Mesenchymal stem cell (in vitro differentiated cells and primary cell): ENCODE results near the gene MBP.

Experiments used
- DNase-seq: peaks from one replicate; pipeline ENCODE4 v3.0.0-alpha.2; 2013
- H2AFZ ChIP-seq: one replicate; pipeline ENCODE4 v1.6.1; 2013; ENCODE audit warnings: low read depth, mild to moderate bottlenecking, control low read depth, inconsistent platforms, low read length, moderate library complexity
- H2AK5ac ChIP-seq: 2 replicates; pipeline ENCODE4 v1.6.1; 2013; ENCODE audit warnings: low read length, moderate library complexity, mild to moderate bottlenecking, inconsistent platforms; ENCODE audit not compliant: severe bottlenecking
- H2BK120ac ChIP-seq: one replicate; pipeline ENCODE4 v1.6.1; 2013; ENCODE audit warnings: low read depth, mild to moderate bottlenecking, inconsistent platforms, low read length, moderate library complexity
- H2BK12ac ChIP-seq, 2 experiments: one replicate each; pipeline ENCODE4 v1.6.1; 2013; ENCODE audit warnings: inconsistent platforms in 2 of 2, low read length in 2 of 2, mild to moderate bottlenecking in 2 of 2, moderate library complexity in 2 of 2, control low read depth in 1 of 2
- H2BK15ac ChIP-seq: one replicate; pipeline ENCODE4 v1.6.1; 2013; ENCODE audit warnings: mild to moderate bottlenecking, low read depth, inconsistent platforms; ENCODE audit not compliant: poor library complexity, severe bottlenecking
- H2BK5ac ChIP-seq: 2 replicates; pipeline ENCODE4 v1.6.1; 2013; ENCODE audit warnings: low read depth, mild to moderate bottlenecking, low read length, control low read depth, inconsistent platforms; ENCODE audit not compliant: poor library complexity, severe bottlenecking
- H3K14ac ChIP-seq, 2 experiments: one replicate each; pipeline ENCODE4 v1.6.1; 2013; ENCODE audit warnings: inconsistent platforms in 2 of 2, low read length in 2 of 2, control low read depth in 1 of 2, mild to moderate bottlenecking in 1 of 2, moderate library complexity in 1 of 2
- H3K18ac ChIP-seq, 2 experiments: one replicate each; pipeline ENCODE4 v1.6.1; 2013; ENCODE audit warnings: inconsistent platforms in 2 of 2, low read length in 2 of 2, control low read depth in 1 of 2, low read depth in 1 of 2, mild to moderate bottlenecking in 1 of 2
- H3K23ac ChIP-seq, 2 experiments: one replicate each; pipeline ENCODE4 v1.6.1; 2013; ENCODE audit warnings: inconsistent platforms in 2 of 2, low read length in 2 of 2, mild to moderate bottlenecking in 2 of 2, moderate library complexity in 2 of 2, control low read depth in 1 of 2
- H3K27ac ChIP-seq: 2 replicates; pipeline ENCODE4 v1.5.1; 2013; ENCODE audit warnings: mild to moderate bottlenecking, moderate library complexity, low read length, control low read depth, inconsistent platforms; ENCODE audit not compliant: poor library complexity, severe bottlenecking
- H3K27me3 ChIP-seq, 2 experiments: 2 replicates each; pipeline versions ENCODE4 v1.6.1 to v1.7.0; 2013; ENCODE audit warnings: low read length in 2 of 2, mild to moderate bottlenecking in 2 of 2, moderate library complexity in 2 of 2, control low read depth in 1 of 2, inconsistent platforms in 1 of 2; ENCODE audit not compliant: control insufficient read depth in 1 of 2, insufficient read depth in 1 of 2
- H3K36me3 ChIP-seq, 2 experiments: 2 replicates each; pipeline versions ENCODE4 v1.6.1 to v1.7.0; 2013; ENCODE audit warnings: low read length in 2 of 2, control low read depth in 1 of 2, inconsistent platforms in 1 of 2, low read depth in 1 of 2, mild to moderate bottlenecking in 1 of 2; ENCODE audit not compliant: insufficient read depth in 2 of 2, control insufficient read depth in 1 of 2
- H3K4ac ChIP-seq, 2 experiments: one replicate each; pipeline ENCODE4 v1.6.1; 2013; ENCODE audit warnings: inconsistent platforms in 2 of 2, low read length in 2 of 2, mild to moderate bottlenecking in 2 of 2, moderate library complexity in 2 of 2, control low read depth in 1 of 2, low read depth in 1 of 2
- H3K4me1 ChIP-seq: 2 replicates; pipeline ENCODE4 v1.6.1; 2013; ENCODE audit warnings: low read depth, low read length, control low read depth; ENCODE audit not compliant: control insufficient read depth, insufficient read depth
- H3K4me2 ChIP-seq: 2 replicates; pipeline ENCODE4 v1.6.1; 2013; ENCODE audit warnings: low read length, mild to moderate bottlenecking, inconsistent platforms; ENCODE audit not compliant: poor library complexity, severe bottlenecking
- H3K4me3 ChIP-seq, 2 experiments: 2 replicates each; pipeline versions ENCODE4 v1.5.1 to v1.7.0; 2013; ENCODE audit warnings: low read length in 2 of 2, mild to moderate bottlenecking in 2 of 2, control low read depth in 1 of 2, low read depth in 1 of 2; ENCODE audit not compliant: insufficient read depth in 1 of 2
- H3K79me1 ChIP-seq: replicated peaks from 2 replicates; pipeline ENCODE4 v1.6.1; 2013; ENCODE audit warnings: mild to moderate bottlenecking, control low read depth, low read length, inconsistent platforms; ENCODE audit not compliant: poor library complexity, severe bottlenecking
- H3K9ac ChIP-seq: 2 replicates; pipeline ENCODE4 v1.7.0; 2013; ENCODE audit warnings: mild to moderate bottlenecking, low read length, moderate library complexity
- H3K9me3 ChIP-seq: 2 replicates; pipeline ENCODE4 v1.7.0; 2013; ENCODE audit warnings: mild to moderate bottlenecking, low read length; ENCODE audit not compliant: control insufficient read depth
- H4K8ac ChIP-seq: one replicate; pipeline ENCODE4 v1.6.1; 2013; ENCODE audit warnings: inconsistent platforms, mild to moderate bottlenecking, low read length, moderate library complexity
- H4K91ac ChIP-seq: one replicate; pipeline ENCODE4 v1.6.1; 2013; ENCODE audit warnings: mild to moderate bottlenecking, low read length, inconsistent platforms
- WGBS: methylation state at CpG from one replicate; pipeline ENCODE4 v1.1.7; 2013; ENCODE audit warnings: mixed read lengths; 5-methylcytosine and 5-hydroxymethylcytosine counted together

MBP gene

DNA sequence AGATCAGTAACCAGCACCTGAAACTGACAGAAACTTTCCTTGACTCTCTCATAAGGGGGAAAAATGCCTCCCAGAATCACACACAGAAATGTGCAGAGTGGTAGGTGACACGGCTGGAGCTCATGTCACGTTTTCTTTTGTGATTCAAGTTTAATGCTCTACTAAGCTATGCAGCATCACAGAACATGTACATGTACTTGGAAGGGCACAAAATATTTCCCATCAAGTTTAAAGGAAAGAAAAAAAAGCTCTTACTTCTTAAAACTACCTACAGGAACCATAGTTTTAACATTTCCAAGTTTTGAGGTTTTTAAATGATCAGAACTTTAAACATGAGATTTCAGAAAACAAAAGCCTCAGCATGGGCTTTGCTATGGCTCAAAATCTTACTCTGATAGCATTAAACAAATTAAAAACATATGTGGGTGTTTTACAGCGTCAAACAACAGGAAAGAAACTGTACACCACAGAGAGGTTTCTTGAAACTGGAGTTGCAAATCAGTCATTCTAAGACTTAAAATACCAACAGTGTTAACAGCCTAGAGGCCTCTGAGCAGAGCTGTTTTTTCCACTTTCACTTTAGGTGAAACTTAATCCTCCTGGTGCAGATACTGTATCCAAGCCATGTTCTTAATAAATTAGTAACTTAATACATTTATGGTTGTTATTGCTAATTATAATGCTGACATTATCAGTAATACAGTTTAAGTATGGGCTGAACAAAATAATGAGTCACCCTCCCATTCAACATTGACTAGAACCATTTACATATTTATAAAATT is 30.1 kb downstream of the MBP start:
- Histone ChIP-seq H3K9me3 (no peaks in the 10 kb centered on the region), H3K14ac (peak overlapping the region in 1 of 2 experiments; percentile 69), H3K27me3 (no peaks in the 10 kb centered on the region), H2BK120ac (no peak overlapping the region), H4K91ac (peak overlapping the region; percentile 99), H3K36me3 (peaks cover 4 to 8% of the 10 kb centered on the region in 2 experiments), H3K4ac (peak overlapping the region; percentile 73 to 98), H2BK15ac (peak overlapping the region; percentile 85), H3K27ac (peak overlapping the region; percentile 94), H2BK5ac (peak overlapping the region; percentile 76), H3K4me1 (peaks cover 40% of the 10 kb centered on the region), H3K79me1 (peaks cover 20% of the 10 kb centered on the region), H3K4me3 (peak overlapping the region in 1 of 2 experiments; percentile 61), H2BK12ac (peak overlapping the region in 1 of 2 experiments; percentile 97), H3K18ac (peak overlapping the region; percentile 37 to 98), H2AFZ (no peak overlapping the region), H3K4me2 (peak overlapping the region; percentile 9), H3K9ac (peak overlapping the region; percentile 91), H4K8ac (peak overlapping the region; percentile 85), H3K23ac (peak overlapping the region in 1 of 2 experiments; percentile 79), H2AK5ac (peak overlapping the region; percentile 49)
- peak; percentile 79 for DNase-seq
- WGBS = 0% methylated on average over 1 of the region's 3 CpGs

DNA sequence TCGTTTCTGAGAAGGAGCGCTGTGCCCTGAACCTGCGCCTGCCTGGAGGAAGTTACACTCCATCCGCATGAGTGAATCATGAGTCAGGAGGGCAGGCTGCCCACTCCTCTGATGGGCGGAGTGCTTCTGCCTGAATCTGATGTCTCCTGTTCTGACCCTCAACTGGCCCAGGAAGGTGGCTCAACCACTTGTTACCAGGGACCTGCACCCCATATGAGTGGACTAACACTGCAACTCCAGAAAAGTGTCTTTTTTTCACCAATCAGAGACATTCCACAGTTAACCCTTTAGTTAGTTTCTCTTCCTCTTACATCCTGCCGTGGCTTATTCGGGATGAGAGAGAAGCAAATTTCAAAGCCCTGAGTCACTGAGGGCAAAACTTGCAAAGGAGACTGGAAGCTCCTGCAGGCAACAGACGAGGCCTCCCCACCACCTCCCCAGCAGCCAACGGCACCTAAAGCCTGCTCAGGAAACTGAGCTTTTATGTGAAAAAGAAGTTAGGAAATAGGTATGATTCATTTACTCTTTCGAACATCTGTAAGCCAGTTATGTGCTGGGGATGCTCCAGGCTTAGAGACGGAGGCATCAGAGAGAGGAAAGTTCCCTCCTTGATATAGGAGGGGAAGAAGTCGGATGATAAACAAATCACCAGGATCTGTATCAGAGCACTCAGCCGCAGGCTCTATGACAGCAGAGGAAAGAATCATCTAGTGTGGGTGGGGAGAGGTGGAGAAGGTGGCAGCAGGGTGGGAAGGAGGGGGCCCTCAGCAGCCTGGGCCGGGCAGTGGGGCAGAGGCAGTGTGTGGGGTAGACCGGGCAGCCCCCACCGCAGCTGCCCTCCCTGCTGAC is 30.9 kb downstream of the MBP start:
- H3K4me3 ChIP-seq = peak overlapping the region in 1 of 2 experiments; percentile 61
- peak overlapping the region; percentile 91 for H3K9ac ChIP-seq
- H3K9me3 ChIP-seq = no peaks in the 10 kb centered on the region
- peak overlapping the region; percentile 86 to 98 for H3K4ac ChIP-seq
- peak overlapping the region in 1 of 2 experiments; percentile 79 for H3K23ac ChIP-seq
- peaks cover 43% of the 10 kb centered on the region for H3K4me1 ChIP-seq
- peak overlapping the region; percentile 94 for H3K27ac ChIP-seq
- peak overlapping the region; percentile 85 for H4K8ac ChIP-seq
- peak overlapping the region in 1 of 2 experiments; percentile 97 for H2BK12ac ChIP-seq
- H3K4me2 ChIP-seq = peak overlapping the region; percentile 33
- peak overlapping the region; percentile 87 for H2BK5ac ChIP-seq
- H3K79me1 ChIP-seq = peaks cover 23% of the 10 kb centered on the region
- peak; percentile 96 for DNase-seq
- 2% methylated on average over 11 of the region's 16 CpGs for WGBS
- peak overlapping the region; percentile 93 to 98 for H3K18ac ChIP-seq
- peak overlapping the region; percentile 85 for H2BK15ac ChIP-seq
- peak overlapping the region; percentile 96 for H2BK120ac ChIP-seq
- H3K27me3 ChIP-seq = no peaks in the 10 kb centered on the region
- no peak overlapping the region for H2AFZ ChIP-seq
- peak overlapping the region; percentile 99 for H4K91ac ChIP-seq
- H2AK5ac ChIP-seq = peak overlapping the region; percentile 49
- H3K14ac ChIP-seq = peak overlapping the region in 1 of 2 experiments; percentile 69
- H3K36me3 ChIP-seq = peaks cover 4 to 8% of the 10 kb centered on the region in 2 experiments

DNA sequence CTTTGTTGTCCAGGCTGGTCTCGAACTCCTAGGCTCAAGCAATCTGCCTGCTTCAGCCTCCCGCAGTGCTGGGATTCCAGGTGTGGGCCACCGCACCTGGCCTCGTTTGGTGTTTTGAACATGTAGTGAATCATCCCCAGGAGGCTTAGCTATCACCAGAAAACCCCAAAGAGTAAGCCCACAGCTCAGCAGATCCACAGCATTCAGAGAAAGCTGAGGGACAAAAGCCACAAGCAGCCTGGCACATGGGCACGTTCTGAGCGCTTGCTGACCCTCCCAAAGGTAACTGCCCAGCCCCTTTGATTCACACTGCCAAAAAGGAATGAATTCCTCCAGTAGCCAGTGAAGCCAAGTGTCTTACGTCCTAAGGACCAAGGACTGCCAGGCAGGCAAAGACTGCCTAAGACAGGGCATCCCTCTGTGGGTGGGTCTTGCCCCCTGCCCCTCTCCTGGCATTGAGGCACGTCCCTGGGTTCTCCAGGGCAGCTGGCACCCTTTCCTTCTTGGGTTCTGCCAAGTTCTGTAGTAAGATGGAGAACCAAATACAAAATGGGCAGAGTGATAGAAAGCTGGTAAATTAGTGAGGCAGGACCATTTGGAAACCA is 31.7 kb downstream of the MBP start:
- Histone ChIP-seq H3K9me3 (no peaks in the 10 kb centered on the region), H3K36me3 (peaks cover 6 to 8% of the 10 kb centered on the region in 2 experiments), H4K8ac (peak overlapping the region; percentile 79), H3K27me3 (no peaks in the 10 kb centered on the region), H2AFZ (no peak overlapping the region), H3K4me2 (peak overlapping the region; percentile 0), H3K9ac (peak overlapping the region; percentile 91), H3K18ac (peak overlapping the region; percentile 93 to 94), H2BK5ac (peak overlapping the region; percentile 87), H3K23ac (peak overlapping the region in 1 of 2 experiments; percentile 97), H2BK12ac (peak overlapping the region; percentile 92 to 98), H3K4me3 (peak overlapping the region in 1 of 2 experiments; percentile 61), H3K14ac (peak overlapping the region in 1 of 2 experiments; percentile 96), H4K91ac (peak overlapping the region; percentile 99), H2BK120ac (peak overlapping the region; percentile 96), H3K4ac (peak overlapping the region; percentile 57 to 86), H3K27ac (peak overlapping the region; percentile 94), H2AK5ac (peak overlapping the region; percentile 82), H3K4me1 (peaks cover 43% of the 10 kb centered on the region), H2BK15ac (peak overlapping the region; percentile 82), H3K79me1 (peaks cover 16% of the 10 kb centered on the region)
- 75% methylated on average over 8 of the region's 8 CpGs for WGBS
- no peak for DNase-seq
